Measurements from ENCODE around the gene UAP1.
"Not testable (repeated sequence)": the region's sequence is repeated elsewhere in the genome, so short reads cannot be mapped to it uniquely, and the experiment has no call there.

The UAP1 gene

DNA sequence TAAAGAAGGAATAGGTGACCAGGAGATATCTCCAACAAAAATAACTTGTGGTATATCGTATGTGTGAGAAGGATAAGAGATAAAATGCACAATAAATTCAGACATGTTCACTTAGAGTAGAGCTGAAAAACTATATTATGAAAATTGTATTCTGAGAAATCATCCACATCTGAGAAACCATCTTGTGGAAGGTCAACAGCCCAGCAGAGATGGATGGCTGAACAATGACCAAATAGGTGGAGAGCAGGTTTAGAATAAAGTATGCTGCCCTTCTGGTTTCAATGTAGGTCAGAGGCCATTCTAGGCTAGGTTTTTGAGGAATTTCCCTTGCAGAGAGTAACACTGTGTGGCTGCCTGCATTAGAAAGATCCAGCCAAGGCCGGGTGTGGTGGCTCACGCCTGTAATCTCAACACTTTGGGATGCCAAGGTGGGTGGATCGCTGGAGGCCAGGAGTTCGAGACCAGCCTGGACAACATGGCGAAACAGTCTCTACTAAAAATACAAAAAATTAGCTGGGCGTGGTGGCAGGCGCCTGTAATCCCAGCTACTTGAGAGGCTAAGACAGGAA lies 8.8 kb upstream of the UAP1 start:
- Mint-ChIP-seq H3K4me1 (no peaks in the 10 kb centered on the region), H3K27ac (no peak overlapping the region), H3K36me3 (ENCODE audit: low read depth) (no peaks in the 10 kb centered on the region), H3K4me3 (no peak overlapping the region), H3K9me3 (no peaks in the 10 kb centered on the region), H3K27me3 (no peaks in the 10 kb centered on the region)
- DNase-seq (no peak), ATAC-seq (no peak)

DNA sequence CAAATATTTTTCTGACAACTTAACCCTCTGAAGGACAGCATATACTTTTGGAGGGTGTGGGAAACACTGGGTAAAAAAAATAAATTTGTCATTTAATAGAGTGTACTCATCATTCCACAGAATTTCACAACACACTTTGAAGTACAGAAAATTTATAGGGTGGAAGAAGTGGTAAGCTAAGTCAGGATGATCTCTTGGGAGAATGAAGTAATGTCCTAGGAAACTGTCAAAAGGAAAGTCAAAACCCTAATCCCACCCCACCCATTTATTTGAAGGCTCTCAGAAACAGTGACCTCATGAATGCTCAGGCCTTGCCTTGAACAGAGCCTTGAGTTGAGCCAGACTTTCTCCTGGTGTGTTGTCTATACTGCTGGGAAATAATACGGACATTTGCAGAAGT lies 7.3 kb upstream of the UAP1 start:
- Mint-ChIP-seq H3K36me3 (ENCODE audit: low read depth) (no peaks in the 10 kb centered on the region), H3K27me3 (no peaks in the 10 kb centered on the region), H3K4me1 (no peaks in the 10 kb centered on the region), H3K4me3 (no peak overlapping the region), H3K27ac (no peak overlapping the region), H3K9me3 (no peaks in the 10 kb centered on the region)
- ATAC-seq, result no peak
- no peak for DNase-seq

DNA sequence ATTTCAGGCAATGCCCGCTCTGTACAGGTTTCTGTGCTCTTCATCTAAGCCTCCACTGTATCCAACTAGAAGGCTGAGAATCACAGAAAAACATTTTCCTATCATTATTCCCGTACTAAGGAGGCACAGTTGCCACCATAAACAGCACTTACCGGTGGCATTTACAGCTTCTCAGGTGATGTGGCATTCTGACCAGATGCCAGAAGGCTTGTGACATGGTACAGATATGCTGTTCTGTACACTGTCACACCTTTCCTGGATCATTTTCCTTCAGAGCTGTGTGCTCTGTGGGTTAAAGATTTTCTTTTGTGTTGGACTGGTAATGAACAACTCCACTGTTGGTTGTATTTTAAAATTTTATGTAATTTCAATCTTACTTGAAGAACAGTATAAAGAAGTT lies 4.0 kb upstream of the UAP1 start:
- H3K27ac Mint-ChIP-seq, result no peak overlapping the region
- H3K9me3 Mint-ChIP-seq, result no peaks in the 10 kb centered on the region
- DNase-seq, result no peak
- peaks cover 17% of the 10 kb centered on the region for H3K4me1 Mint-ChIP-seq
- no peak overlapping the region for H3K4me3 Mint-ChIP-seq
- no peaks in the 10 kb centered on the region for H3K27me3 Mint-ChIP-seq
- H3K36me3 Mint-ChIP-seq (ENCODE audit: low read depth), result peaks cover 2% of the 10 kb centered on the region
- ATAC-seq, result no peak

DNA sequence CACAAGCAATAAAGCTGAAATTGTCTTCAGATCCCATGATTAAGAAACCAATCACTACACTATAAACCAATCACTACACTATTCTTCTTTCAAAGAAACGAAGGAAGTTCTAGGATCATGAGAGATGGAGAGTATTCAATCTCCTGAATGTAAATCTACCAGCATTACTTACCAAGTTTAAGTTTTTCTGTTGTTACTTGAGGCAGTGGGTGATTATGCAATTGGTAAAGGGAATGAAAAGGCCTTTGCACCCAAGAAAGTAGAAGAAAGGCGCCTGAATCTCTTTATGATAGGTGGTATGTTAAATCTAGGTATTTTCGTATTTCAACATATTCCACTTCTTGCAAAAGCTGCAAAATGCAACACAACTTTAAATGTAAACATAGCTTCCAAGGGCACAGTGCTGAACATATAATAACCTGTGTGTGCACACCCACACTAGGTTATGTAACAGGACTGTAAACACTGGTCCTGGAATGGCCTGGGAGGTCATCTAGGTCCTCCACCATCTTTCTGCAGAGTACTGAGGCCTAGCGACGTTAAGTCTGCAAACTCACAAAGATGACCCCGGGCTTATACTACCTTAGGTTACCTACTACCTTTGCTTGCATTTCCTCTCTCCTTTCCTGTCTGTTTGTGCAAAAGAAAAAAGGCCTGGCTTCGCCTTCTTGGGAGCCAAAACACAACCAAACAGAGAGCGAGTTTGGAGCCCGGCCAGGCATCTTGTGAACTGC lies 1.1 kb upstream of the UAP1 start:
- H3K27me3 Mint-ChIP-seq, result no peaks in the 10 kb centered on the region
- no peaks in the 10 kb centered on the region for H3K9me3 Mint-ChIP-seq
- H3K27ac Mint-ChIP-seq, result peak overlapping the region; percentile 92
- no peak for DNase-seq
- no peak for ATAC-seq
- peaks cover 4% of the 10 kb centered on the region for H3K36me3 Mint-ChIP-seq (ENCODE audit: low read depth)
- H3K4me3 Mint-ChIP-seq, result peak overlapping the region; percentile 87
- peaks cover 43% of the 10 kb centered on the region for H3K4me1 Mint-ChIP-seq

DNA sequence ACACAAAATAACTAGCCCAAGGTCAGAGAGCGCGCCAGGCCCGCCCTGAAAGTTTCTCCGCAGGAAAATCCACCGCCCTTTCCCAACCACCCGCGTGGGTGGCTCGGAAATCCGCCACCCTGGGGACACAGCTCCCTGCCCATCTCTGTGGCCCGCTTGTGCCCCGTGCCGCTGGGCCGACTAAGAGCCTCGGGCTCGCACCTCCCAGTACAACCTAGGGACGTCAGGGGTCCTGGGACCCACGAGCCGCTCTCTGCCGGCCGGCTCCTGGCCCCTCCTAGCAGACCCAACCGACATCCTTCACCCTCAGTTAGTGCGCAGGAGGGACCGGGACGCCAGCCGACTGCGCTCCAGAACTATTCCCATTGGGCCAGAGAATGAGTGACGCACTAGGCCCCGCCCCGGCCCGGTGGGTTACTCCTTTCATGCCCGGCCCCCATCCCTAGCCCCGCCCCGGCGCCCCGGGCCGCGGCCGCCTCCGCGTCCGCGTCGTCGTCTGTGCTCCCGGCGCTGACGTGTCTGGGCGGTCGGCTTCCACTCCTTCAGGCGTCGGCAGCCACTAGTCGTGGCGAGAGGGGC lies 396 bp upstream of the UAP1 start:
- Mint-ChIP-seq H3K27ac (peak overlapping the region; percentile 92), H3K36me3 (ENCODE audit: low read depth) (peaks cover 9% of the 10 kb centered on the region), H3K4me3 (peak overlapping the region; percentile 87), H3K4me1 (peaks cover 47% of the 10 kb centered on the region), H3K9me3 (no peaks in the 10 kb centered on the region), H3K27me3 (no peaks in the 10 kb centered on the region)
- ATAC-seq (peak; percentile 96), DNase-seq (peak; percentile 99)

DNA sequence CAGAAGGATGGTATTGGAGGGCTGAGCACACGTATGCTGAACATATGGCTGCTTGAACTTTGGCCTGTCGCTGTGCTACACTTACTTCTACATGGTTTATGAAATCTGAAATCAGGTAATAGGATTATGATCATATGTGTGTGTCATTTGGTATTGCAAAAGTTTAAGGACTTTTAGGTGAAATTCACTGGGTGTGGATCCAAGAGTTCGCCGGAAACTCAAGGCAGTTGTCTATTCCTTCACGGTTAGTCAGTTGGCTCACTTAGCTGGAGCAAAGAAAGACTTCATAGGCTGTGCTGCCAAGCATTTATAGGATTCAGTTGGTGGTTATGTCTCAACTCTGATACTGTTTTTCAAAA lies 927 bp downstream of the UAP1 start:
- ATAC-seq (no peak), DNase-seq (no peak)
- Mint-ChIP-seq H3K27me3 (no peaks in the 10 kb centered on the region), H3K4me3 (peak overlapping the region; percentile 87), H3K4me1 (peaks cover 47% of the 10 kb centered on the region), H3K27ac (peak overlapping the region; percentile 77), H3K36me3 (ENCODE audit: low read depth) (peaks cover 18% of the 10 kb centered on the region), H3K9me3 (no peaks in the 10 kb centered on the region)

DNA sequence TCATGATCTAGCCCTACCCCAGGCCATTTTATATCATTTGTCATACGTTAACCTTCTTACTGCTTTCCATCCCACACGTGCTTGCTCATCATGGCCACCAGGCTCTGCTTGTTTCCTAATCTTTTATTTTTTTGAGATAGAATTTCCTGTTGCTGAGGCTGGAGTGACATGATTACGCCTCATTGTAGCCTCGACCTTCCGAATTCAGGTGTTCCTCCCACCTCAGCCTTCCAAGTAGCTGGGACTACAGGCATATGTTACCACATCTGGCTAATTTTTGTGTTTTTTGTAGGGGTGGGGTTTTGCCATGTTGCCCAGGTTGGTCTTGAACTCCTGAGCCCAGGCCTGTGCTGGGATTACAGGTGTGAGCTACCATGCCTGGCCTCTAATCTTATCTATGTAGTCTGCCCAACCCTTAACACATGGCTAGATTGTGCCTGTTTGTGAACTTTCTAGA lies 3.3 kb downstream of the UAP1 start:
- Mint-ChIP-seq H3K9me3 (no peaks in the 10 kb centered on the region), H3K4me1 (peaks cover 47% of the 10 kb centered on the region), H3K27me3 (no peaks in the 10 kb centered on the region), H3K27ac (peak overlapping the region; percentile 14), H3K36me3 (ENCODE audit: low read depth) (peaks cover 32% of the 10 kb centered on the region), H3K4me3 (peak overlapping the region; percentile 12)
- ATAC-seq, result no peak
- DNase-seq, result no peak

DNA sequence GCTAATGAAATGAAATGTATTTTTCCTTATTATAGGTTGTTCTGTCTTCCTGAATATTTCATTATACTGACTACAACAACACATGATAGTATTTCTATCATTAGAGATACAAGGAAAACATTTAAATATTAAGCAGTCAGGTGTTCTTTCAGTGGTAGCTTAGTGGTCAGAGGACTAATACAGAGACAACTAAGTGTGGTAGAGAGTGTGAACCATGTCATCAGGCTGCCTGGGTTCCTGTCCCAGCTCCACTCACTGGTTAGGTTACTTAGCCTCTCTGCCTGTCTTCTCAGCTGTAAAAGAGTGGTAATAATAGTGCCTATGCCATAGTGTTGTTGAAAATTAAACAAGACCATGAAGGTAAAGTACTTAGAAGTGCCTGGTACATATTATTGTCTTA lies 3.9 kb downstream of the UAP1 start:
- no peak for ATAC-seq
- Mint-ChIP-seq H3K4me3 (no peak overlapping the region), H3K4me1 (peaks cover 43% of the 10 kb centered on the region)

DNA sequence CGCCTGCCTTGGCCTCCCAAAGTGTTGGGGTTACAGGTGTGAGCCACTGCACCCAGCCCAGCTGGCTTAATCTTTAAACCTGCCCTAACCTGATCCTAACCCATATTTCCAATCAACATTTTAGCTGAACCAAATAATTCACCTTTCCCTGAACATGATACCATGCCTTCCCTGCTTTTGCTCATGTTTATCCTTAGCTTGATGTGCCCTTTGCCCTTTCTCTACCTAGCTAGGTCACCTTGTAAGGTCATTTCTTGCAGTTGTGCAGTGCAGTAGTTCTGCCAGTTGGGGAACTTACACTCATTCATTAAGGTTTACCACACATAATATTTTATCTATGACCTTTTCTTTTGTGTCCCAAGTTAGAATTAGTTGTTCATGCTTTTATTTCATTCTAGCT lies 5.3 kb downstream of the UAP1 start:
- Mint-ChIP-seq H3K4me3 (no peak overlapping the region), H3K36me3 (ENCODE audit: low read depth) (peaks cover 37% of the 10 kb centered on the region), H3K27me3 (no peaks in the 10 kb centered on the region), H3K4me1 (peaks cover 37% of the 10 kb centered on the region), H3K9me3 (no peaks in the 10 kb centered on the region), H3K27ac (no peak overlapping the region)
- DNase-seq (no peak), ATAC-seq (no peak)

More for the DNA sequence above, 3.9 kb downstream of the UAP1 start:
- Mint-ChIP-seq H3K36me3 (ENCODE audit: low read depth) (peaks cover 35% of the 10 kb centered on the region), H3K27ac (no peak overlapping the region), H3K27me3 (no peaks in the 10 kb centered on the region), H3K9me3 (no peaks in the 10 kb centered on the region)
- no peak for DNase-seq

DNA sequence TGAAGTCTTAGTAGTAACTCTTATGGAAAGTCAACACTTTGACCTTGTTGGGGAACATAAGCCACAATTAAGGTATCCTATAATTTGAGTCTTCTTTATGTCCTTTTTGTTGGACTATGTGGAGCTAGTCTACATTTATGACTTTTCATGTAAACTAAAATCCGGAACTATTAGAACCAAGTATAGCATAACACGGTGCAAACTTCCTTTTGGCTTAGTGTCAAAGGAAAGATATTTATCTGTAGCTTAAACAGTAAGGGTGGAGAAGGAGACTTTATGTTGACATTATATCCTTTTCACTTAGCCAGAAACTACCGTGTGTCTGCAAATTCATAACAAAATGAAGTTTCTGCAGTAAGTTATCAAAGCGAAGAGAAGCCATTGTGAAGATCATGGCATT lies 7.3 kb downstream of the UAP1 start:
- Mint-ChIP-seq H3K27me3 (no peaks in the 10 kb centered on the region), H3K36me3 (ENCODE audit: low read depth) (peaks cover 34% of the 10 kb centered on the region), H3K4me1 (peaks cover 23% of the 10 kb centered on the region), H3K4me3 (no peak overlapping the region), H3K9me3 (no peaks in the 10 kb centered on the region), H3K27ac (no peak overlapping the region)
- no peak for ATAC-seq
- DNase-seq, result no peak

DNA sequence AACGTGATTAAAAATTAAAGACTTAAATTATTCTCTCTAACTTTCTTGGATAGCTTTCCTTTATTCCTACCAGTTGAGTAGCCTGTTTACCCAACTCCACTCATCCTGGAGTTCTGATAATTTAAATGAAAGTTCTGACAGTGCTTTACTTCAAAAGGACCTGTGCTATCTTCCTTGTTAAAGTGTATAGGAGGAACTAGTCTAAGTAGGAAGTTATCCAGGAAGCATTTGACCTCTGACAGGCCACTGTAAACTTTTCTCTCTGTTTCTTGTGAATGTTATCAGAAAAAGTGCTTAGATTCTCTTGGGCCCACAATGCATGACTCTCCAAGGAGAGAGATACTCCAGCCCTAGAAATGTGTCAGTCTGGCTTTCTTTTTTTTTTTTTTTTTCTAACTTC lies 9.2 kb downstream of the UAP1 start:
- Mint-ChIP-seq H3K4me1 (peaks cover 5% of the 10 kb centered on the region), H3K27me3 (no peaks in the 10 kb centered on the region), H3K27ac (no peak overlapping the region), H3K36me3 (ENCODE audit: low read depth) (peaks cover 31% of the 10 kb centered on the region), H3K4me3 (no peak overlapping the region), H3K9me3 (no peaks in the 10 kb centered on the region)
- no peak for ATAC-seq
- DNase-seq, result no peak

DNA sequence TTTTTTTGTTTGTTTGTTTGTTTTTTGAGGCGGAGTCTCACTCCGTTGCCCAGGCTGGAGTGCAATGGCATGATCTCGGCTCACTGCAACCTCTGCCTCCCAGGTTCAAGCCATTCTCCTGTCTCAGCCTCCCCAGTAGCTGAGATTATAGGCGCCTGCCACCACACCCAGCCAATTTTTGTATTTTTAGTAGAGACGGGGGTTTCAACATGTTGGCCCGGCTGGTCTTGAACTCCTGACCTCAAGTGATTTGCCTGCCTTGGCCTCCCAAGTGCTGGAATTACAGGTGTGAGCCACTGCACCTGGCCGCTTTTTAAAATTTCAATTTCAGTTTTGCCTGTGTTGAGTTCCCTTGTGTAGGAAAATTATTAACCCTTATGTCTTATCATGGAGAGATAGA lies 9.6 kb downstream of the UAP1 start:
- not testable (repeated sequence) for H3K4me1 Mint-ChIP-seq, H3K9me3 Mint-ChIP-seq, H3K27me3 Mint-ChIP-seq, H3K4me3 Mint-ChIP-seq, H3K27ac Mint-ChIP-seq, DNase-seq, ATAC-seq
- H3K36me3 Mint-ChIP-seq (ENCODE audit: low read depth), result peaks cover 31% of the 10 kb centered on the region

DNA sequence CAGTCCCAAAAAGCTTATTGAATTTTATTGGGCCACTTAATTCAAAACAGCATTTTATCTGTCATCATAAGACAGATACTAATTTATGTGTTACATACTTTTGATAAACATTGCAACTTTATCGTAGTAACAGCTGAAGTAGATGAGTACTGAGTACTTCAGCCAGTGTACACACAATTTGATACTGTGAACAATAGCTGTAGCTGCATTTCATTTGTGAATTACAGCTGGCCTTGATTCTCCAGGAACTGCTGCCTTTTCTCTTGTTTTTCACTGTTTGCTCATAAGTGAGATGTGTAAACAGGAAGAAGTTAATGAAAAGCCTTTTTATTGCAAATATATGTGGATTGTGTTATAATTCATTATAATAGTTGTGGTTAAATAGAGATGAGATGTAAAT lies 10.2 kb downstream of the UAP1 start:
- ATAC-seq (no peak), DNase-seq (no peak)
- Mint-ChIP-seq H3K27me3 (no peaks in the 10 kb centered on the region), H3K4me1 (peaks cover 3% of the 10 kb centered on the region), H3K4me3 (no peak overlapping the region), H3K36me3 (ENCODE audit: low read depth) (peaks cover 28% of the 10 kb centered on the region), H3K27ac (no peak overlapping the region), H3K9me3 (no peaks in the 10 kb centered on the region)

DNA sequence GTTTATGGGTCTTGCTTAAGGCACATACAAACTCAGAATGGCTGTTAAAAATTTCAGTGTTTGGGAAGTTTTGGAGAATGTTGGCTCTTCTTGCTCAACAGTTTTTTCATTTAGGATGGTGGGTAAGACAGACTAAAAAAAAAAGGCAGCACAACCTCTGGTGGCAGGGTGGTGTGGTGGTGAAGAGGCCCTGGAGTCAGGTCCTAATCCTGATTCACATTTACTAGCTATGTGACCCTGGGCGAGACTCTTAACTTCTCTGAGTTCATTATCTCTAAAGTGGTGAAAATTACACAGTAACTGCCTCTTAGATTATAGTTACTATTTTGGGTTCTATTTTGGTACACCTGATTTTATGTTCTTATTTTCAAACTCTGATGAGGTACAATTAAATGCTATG lies 11.6 kb downstream of the UAP1 start:
- no peaks in the 10 kb centered on the region for H3K27me3 Mint-ChIP-seq
- no peak for ATAC-seq
- no peak overlapping the region for H3K27ac Mint-ChIP-seq
- peaks cover 32% of the 10 kb centered on the region for H3K36me3 Mint-ChIP-seq (ENCODE audit: low read depth)
- H3K9me3 Mint-ChIP-seq, result no peaks in the 10 kb centered on the region
- H3K4me1 Mint-ChIP-seq, result peaks cover 3% of the 10 kb centered on the region
- no peak overlapping the region for H3K4me3 Mint-ChIP-seq
- DNase-seq, result no peak

DNA sequence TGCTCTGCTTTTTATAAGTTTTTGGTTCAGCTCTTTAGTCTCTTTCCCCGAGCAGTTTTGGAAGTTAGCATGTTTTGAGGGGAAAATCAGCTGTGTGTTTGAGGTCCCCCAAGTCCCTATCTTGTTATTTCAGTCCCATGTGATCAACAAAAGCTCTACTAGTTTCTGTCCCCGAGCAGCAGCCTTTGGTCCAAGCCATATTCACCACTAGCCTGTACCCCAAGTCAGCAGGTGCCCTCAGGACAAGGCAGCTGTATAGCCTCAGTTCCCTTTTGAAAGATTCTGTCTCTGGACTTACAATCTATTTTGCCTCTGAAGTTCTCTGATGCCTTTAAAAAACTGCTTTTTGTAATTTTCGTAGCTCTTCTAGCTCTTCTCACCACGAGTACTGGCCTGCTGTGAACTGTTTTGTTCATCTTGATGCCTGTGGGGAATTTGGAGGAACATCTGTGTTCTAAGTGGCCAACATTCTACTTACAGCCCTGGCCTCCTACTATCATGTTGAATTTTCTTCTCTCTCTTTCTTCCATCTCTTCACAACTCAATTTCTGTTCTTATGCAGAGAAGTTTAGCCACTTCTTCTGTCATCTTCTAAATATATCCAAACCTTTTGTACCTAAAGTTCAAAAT lies 16.7 kb downstream of the UAP1 start:
- ATAC-seq, result no peak
- H3K36me3 Mint-ChIP-seq (ENCODE audit: low read depth), result peaks cover 40% of the 10 kb centered on the region

More for the DNA sequence above, 16.7 kb downstream of the UAP1 start:
- Mint-ChIP-seq H3K4me1 (no peaks in the 10 kb centered on the region), H3K27ac (no peak overlapping the region), H3K4me3 (no peak overlapping the region), H3K9me3 (no peaks in the 10 kb centered on the region), H3K27me3 (no peaks in the 10 kb centered on the region)
- no peak for DNase-seq
